H1 (cell line): Measurements from ENCODE around the gene FKBP1B. TPM values are rescaled to one million over a fixed set of nuclear protein-coding genes. Genes with fewer than 3 reads are reported as not detected.
A peak's percentile ranks its signal among the peaks of the same experiment; 100 is the strongest.

ENCODE experiments used
- CTCF ChIA-PET: fragments of 300-600 bp; sonication (Branson Sonifier 250); formaldehyde crosslinking; loops from one replicate; lab custom pipeline; 2021; ENCODE audit not compliant: partially characterized antibody; lab: Charles Lee
- POLR2A ChIA-PET: fragments of 300-600 bp; sonication (Branson Sonifier 250); formaldehyde crosslinking; loops from one replicate; lab custom pipeline; 2021; ENCODE audit warnings: inconsistent platforms; ENCODE audit not compliant: partially characterized antibody; lab: Charles Lee
- DNase-seq, 2 experiments: peaks; one replicate each; pipeline versions ENCODE4 v3.0.0 to v3.0.0-alpha.2; 2010 to 2022; ENCODE audit warnings: low spot score in 2 of 2, low read depth in 1 of 2, mixed read lengths in 1 of 2
- FAIRE-seq: peaks from 2 replicates; lab custom pipeline; 2011; peaks lifted over from hg19 to GRCh38; lab: Jason Lieb, UNC
- H2AFZ ChIP-seq: 2 replicates; pipeline ENCODE4 v1.8.1; 2012; ENCODE audit warnings: low read length, inconsistent platforms
- H2AK5ac ChIP-seq: 2 replicates; pipeline ENCODE4 v1.6.1; 2013; ENCODE audit warnings: low read depth, low read length
- H2BK120ac ChIP-seq: replicated peaks from 2 replicates; pipeline ENCODE3; 2013; ENCODE audit warnings: low read depth, low read length, inconsistent platforms
- H2BK12ac ChIP-seq: 2 replicates; pipeline ENCODE4 v1.6.1; 2013; ENCODE audit warnings: low read depth, low read length
- H2BK15ac ChIP-seq: 2 replicates; pipeline ENCODE4 v1.6.1; 2013; ENCODE audit warnings: low read length
- H2BK20ac ChIP-seq: 2 replicates; pipeline ENCODE4 v1.6.1; 2013; ENCODE audit warnings: low read length
- H2BK5ac ChIP-seq: 2 replicates; pipeline ENCODE4 v1.6.1; 2013; ENCODE audit warnings: low read depth, low read length
- H3K14ac ChIP-seq: 2 replicates; pipeline ENCODE4 v1.6.1; 2013; ENCODE audit warnings: inconsistent platforms; ENCODE audit not compliant: insufficient read length
- H3K18ac ChIP-seq: 2 replicates; pipeline ENCODE4 v1.6.1; 2013; ENCODE audit warnings: low read length; ENCODE audit errors: extremely low read depth
- H3K23ac ChIP-seq: 2 replicates; pipeline ENCODE4 v1.6.1; 2013; ENCODE audit warnings: inconsistent platforms; ENCODE audit not compliant: insufficient read length
- H3K23me2 ChIP-seq: 2 replicates; pipeline ENCODE4 v1.6.1; 2013; ENCODE audit warnings: low read depth, low read length
- H3K27ac ChIP-seq: 2 replicates; pipeline ENCODE4 v1.6.1; 2011; ENCODE audit warnings: low read depth, low read length, inconsistent platforms
- H3K27me3 ChIP-seq, 4 experiments: replicated peaks in 1 of 4; 1 replicate in 1 of 4; 2 replicates in 3 of 4; pipeline versions ENCODE4 v1.6.1 to v1.8.1; 2011 to 2013; ENCODE audit warnings: low read length in 3 of 4, mild to moderate bottlenecking in 3 of 4, inconsistent platforms in 2 of 4, mixed read lengths in 2 of 4, moderate library complexity in 1 of 4; ENCODE audit not compliant: control insufficient read depth in 3 of 4, insufficient read depth in 3 of 4; ENCODE audit errors: extremely low read depth in 1 of 4
- H3K36me3 ChIP-seq, 4 experiments: 2 replicates each; pipeline versions ENCODE4 v1.6.1 to v1.8.1; 2011 to 2013; ENCODE audit warnings: mild to moderate bottlenecking in 4 of 4, low read length in 3 of 4, moderate library complexity in 2 of 4, control low read depth in 1 of 4, inconsistent platforms in 1 of 4; ENCODE audit not compliant: insufficient read depth in 4 of 4, control insufficient read depth in 2 of 4
- H3K4ac ChIP-seq: replicated peaks from 2 replicates; pipeline ENCODE3; 2013; ENCODE audit warnings: low read length, low read depth, mixed read lengths, inconsistent platforms; ENCODE audit not compliant: insufficient read length
- H3K4me1 ChIP-seq, 4 experiments: replicated peaks in 1 of 4; 1 replicate in 1 of 4; 2 replicates in 3 of 4; pipeline versions ENCODE4 v1.6.1 to v1.8.1; 2011 to 2013; ENCODE audit warnings: low read length in 3 of 4, inconsistent platforms in 2 of 4, mixed read lengths in 1 of 4; ENCODE audit not compliant: insufficient read depth in 4 of 4, control insufficient read depth in 3 of 4
- H3K4me2 ChIP-seq, 2 experiments: 2 replicates each; pipeline versions ENCODE4 v1.6.1 to v1.8.1; 2011 to 2013; ENCODE audit warnings: low read depth in 2 of 2, low read length in 2 of 2, control low read depth in 1 of 2, inconsistent platforms in 1 of 2, mild to moderate bottlenecking in 1 of 2; ENCODE audit not compliant: insufficient read depth in 1 of 2
- H3K4me3 ChIP-seq, 4 experiments: fragments of 200-600, 300-600 bp in 1 of 4; sonication (generic), shearing (Covaris generic), sonication (Bioruptor Twin) in 1 of 4; 2 replicates each; pipeline versions ENCODE4 v1.5.1 to v1.8.1; 2011 to 2016; ENCODE audit warnings: low read length in 4 of 4, low read depth in 3 of 4, control low read depth in 2 of 4, inconsistent platforms in 2 of 4, mild to moderate bottlenecking in 2 of 4, mixed read lengths in 1 of 4, moderate library complexity in 1 of 4; ENCODE audit not compliant: insufficient read depth in 2 of 4; ENCODE audit errors: extremely low read depth in 1 of 4
- H3K56ac ChIP-seq: replicated peaks from 2 replicates; pipeline ENCODE3; 2013; ENCODE audit warnings: low read depth, mild to moderate bottlenecking, mixed read lengths, low read length, inconsistent platforms; ENCODE audit not compliant: insufficient read length
- H3K79me1 ChIP-seq: 2 replicates; pipeline ENCODE4 v1.6.1; 2013; ENCODE audit warnings: low read depth, low read length, control low read depth
- H3K79me2 ChIP-seq, 2 experiments: 2 replicates each; pipeline versions ENCODE4 v1.6.1 to v1.8.1; 2012 to 2013; ENCODE audit warnings: low read length in 2 of 2, mild to moderate bottlenecking in 2 of 2, inconsistent platforms in 1 of 2; ENCODE audit not compliant: insufficient read depth in 2 of 2, control insufficient read depth in 1 of 2
- H3K9ac ChIP-seq, 4 experiments: replicated peaks in 1 of 4; 1 replicate in 1 of 4; 2 replicates in 3 of 4; pipeline versions ENCODE4 v1.6.1 to v1.8.1; 2011 to 2013; ENCODE audit warnings: low read depth in 3 of 4, low read length in 3 of 4, control low read depth in 2 of 4, mild to moderate bottlenecking in 2 of 4, moderate library complexity in 2 of 4, inconsistent platforms in 1 of 4; ENCODE audit errors: extremely low read depth in 1 of 4
- H3K9me3 ChIP-seq, 2 experiments: 2 replicates each; pipeline versions ENCODE4 v1.6.1 to v1.8.1; 2012 to 2013; ENCODE audit warnings: mild to moderate bottlenecking in 2 of 2, moderate library complexity in 2 of 2, control low read depth in 1 of 2, inconsistent platforms in 1 of 2, low read depth in 1 of 2, low read length in 1 of 2, mixed read lengths in 1 of 2; ENCODE audit not compliant: insufficient read depth in 2 of 2
- H4K20me1 ChIP-seq, 2 experiments: replicated peaks in 1 of 2; 2 replicates each; pipeline versions ENCODE3 to v1.8.1; 2011 to 2013; ENCODE audit warnings: inconsistent platforms in 2 of 2, low read length in 2 of 2, mild to moderate bottlenecking in 1 of 2; ENCODE audit not compliant: insufficient read depth in 2 of 2, control insufficient read depth in 1 of 2
- H4K5ac ChIP-seq: 2 replicates; pipeline ENCODE4 v1.6.1; 2013; ENCODE audit warnings: low read length, low read depth, mixed read lengths, inconsistent platforms; ENCODE audit not compliant: insufficient read length
- H4K8ac ChIP-seq: 2 replicates; pipeline ENCODE4 v1.8.0; 2013; ENCODE audit warnings: mild to moderate bottlenecking, moderate library complexity, low read length, inconsistent platforms; ENCODE audit not compliant: insufficient read depth; ENCODE audit errors: extremely low read depth
- H4K91ac ChIP-seq: replicated peaks from 2 replicates; pipeline ENCODE3; 2013; ENCODE audit warnings: low read length, mixed read lengths, inconsistent platforms; ENCODE audit not compliant: insufficient read length
- ASH2L ChIP-seq: fragments of 200-600, 300-600 bp; sonication (generic); IDR thresholded peaks from one replicate; pipeline ENCODE4 v1.7.1; 2017; ENCODE audit warnings: low read length
- ATF2 ChIP-seq: IDR thresholded peaks from 2 replicates; pipeline ENCODE4 v1.6.1; 2012; ENCODE audit warnings: low read length, inconsistent platforms
- MAX ChIP-seq: IDR thresholded peaks from 2 replicates; pipeline ENCODE4 v1.6.1; 2012; ENCODE audit warnings: inconsistent platforms
- POLR2A ChIP-seq, 2 experiments: IDR thresholded peaks; 1 replicate in 1 of 2; 2 replicates in 1 of 2; pipeline ENCODE4 v1.6.1; 2011; ENCODE audit warnings: low read depth in 2 of 2, low read length in 2 of 2, mild to moderate bottlenecking in 2 of 2; ENCODE audit errors: control extremely low read depth in 1 of 2
- POLR2AphosphoS5 ChIP-seq: IDR thresholded peaks from 2 replicates; pipeline ENCODE4 v1.6.1; 2011; ENCODE audit warnings: low read depth, low read length
- RAD21 ChIP-seq, 2 experiments: IDR thresholded peaks in 1 of 2; conservative IDR thresholded peaks in 1 of 2; 2 replicates each; pipeline ENCODE4 v1.6.1; 2011; ENCODE audit warnings: low read depth in 2 of 2, low read length in 2 of 2, improper control_type of control experiment in 1 of 2, inconsistent platforms in 1 of 2, mild to moderate bottlenecking in 1 of 2, moderate library complexity in 1 of 2
- SAP30 ChIP-seq: fragments of 300-600 bp; sonication (generic); IDR thresholded peaks from 2 replicates; pipeline ENCODE4 v1.7.1; 2012; ENCODE audit warnings: low read length, moderate library complexity, mild to moderate bottlenecking, inconsistent platforms; ENCODE audit not compliant: insufficient read depth, insufficient replicate concordance
- SP1 ChIP-seq: IDR thresholded peaks from 2 replicates; pipeline ENCODE4 v1.6.1; 2011; ENCODE audit warnings: low read depth, low read length
- TBP ChIP-seq: IDR thresholded peaks from 2 replicates; pipeline ENCODE4 v1.6.1; 2011; ENCODE audit warnings: low read depth, low read length, improper control_type of control experiment
- WGBS, 2 experiments: shearing (Covaris generic) in 1 of 2; methylation state at CpG; one replicate each; pipeline versions ENCODE4 v1.1.6 to v1.1.7; 2013 to 2015; ENCODE audit warnings: low lambda C conversion rate in 2 of 2, mixed read lengths in 2 of 2, inconsistent platforms in 1 of 2, low coverage in 1 of 2, missing lambda C conversion rate in 1 of 2; ENCODE audit not compliant: insufficient replicate concordance in 2 of 2, insufficient coverage in 1 of 2, insufficient read length in 1 of 2; ENCODE audit errors: extremely low coverage in 1 of 2, missing lambda C conversion rate in 1 of 2; 5-methylcytosine and 5-hydroxymethylcytosine counted together
- polyA plus RNA-seq, 7 experiments: library from polyadenylated mRNA; depleted of rRNA in 3 of 7; stranded (reverse) in 5 of 7; unstranded in 2 of 7; fragments of >200 nt in 5 of 7; fragments of 200-250 nt in 2 of 7; gene quantifications; 1 replicate in 5 of 7; 2 replicates in 1 of 7; 4 replicates in 1 of 7; pipeline versions ENCODE4 v1.2.1 to v1.2.3, GENCODE V29; 2011 to 2013; ENCODE audit warnings: missing spikeins in 2 of 7, mixed read lengths in 2 of 7
- total RNA-seq: library from RNA; stranded (reverse); fragmentation: NEBNext Ultra II Directional; extraction: Animal tissue kit (Norgen Biotek cat#: 25700); gene quantifications from 2 replicates; pipeline ENCODE4 v1.2.1, GENCODE V29; 2021

Gene FKBP1B
- total and polyA plus RNA-seq, 2 of the 8 experiments (the other 6 are each of a cell fraction or from before 2014, with no cell fraction given): 50.8 to 151 TPM

- Histone ChIP-seq H3K14ac (no peak overlapping the region), H3K79me2 (peaks cover 0 to 43% of the 10 kb centered on the region in 2 experiments; a peak in 3 of 4 replicates), H3K27me3 (no peaks in the 10 kb centered on the region), H3K4me3 (peak overlapping the region in 3 of 4 experiments; percentile 78 to 95 (median 91); a peak in 4 of 8 replicates), H4K5ac (no peak overlapping the region), H2BK120ac (no peak overlapping the region), H3K18ac (no peak overlapping the region), H2BK20ac (no peak overlapping the region), H3K36me3 (no peaks in the 10 kb centered on the region), H3K56ac (no peak overlapping the region), H2BK15ac (no peak overlapping the region), H4K20me1 (no peaks in the 10 kb centered on the region), H3K9ac (no peak overlapping the region), H3K4me2 (peak overlapping the region; percentile 29 to 73), H2BK12ac (no peak overlapping the region), H2BK5ac (no peak overlapping the region), H4K91ac (no peak overlapping the region), H3K79me1 (peaks cover 2% of the 10 kb centered on the region; the same call in 1 of the 2 replicates), H3K9me3 (no peaks in the 10 kb centered on the region), H4K8ac (no peak overlapping the region), H2AK5ac (no peak overlapping the region), H3K23me2 (peaks cover 5% of the 10 kb centered on the region; the same call in 1 of the 2 replicates), H2AFZ (no peak overlapping the region), H3K4me1 (peaks cover 5 to 12% (median 6%) of the 10 kb centered on the region in 4 experiments; a peak in 5 of 7 replicates), H3K27ac (no peak overlapping the region), H3K4ac (no peak overlapping the region), H3K23ac (no peak overlapping the region)
- POLR2A ChIA-PET: interaction anchor here (0.7 to 2.4 kb wide), 3 partner anchors 10 to 38 kb away, joined by 3 to 13 read pairs (median 3); no protein-coding TSS in a partner anchor
- CTCF ChIA-PET: interaction anchor here (1.7 to 4.8 kb wide), 2 partner anchors 13 to 15 kb away, joined by 4 to 23 read pairs; no protein-coding TSS in a partner anchor
- DNase-seq (no peak), FAIRE-seq (no peak)
- 81% methylated on average over 11 of the region's 11 CpGs; no CpG with 5 or more reads in 1 of the 2 experiments for WGBS, 2 experiments
- TF ChIP-seq SP1: no peak
- TF ChIP-seq MAX: no peak
- TF ChIP-seq SAP30: no peak
- no peak for TF ChIP-seq ATF2
- no peak for TF ChIP-seq POLR2AphosphoS5
- no peak for TF ChIP-seq RAD21 (IDR thresholded peaks at IDR 0.05 in 1 of 2, conservative IDR thresholded peaks at IDR 0.05 in 1 of 2; ENCODE audit: low read depth in 2 of 2, low read length in 2 of 2)
- no peak for TF ChIP-seq POLR2A (IDR thresholded peaks at IDR 0.05; ENCODE audit: control extremely low read depth in 1 of 2, low read depth in 2 of 2, low read length in 2 of 2)
- no peak for TF ChIP-seq ASH2L
- TF ChIP-seq TBP: no peak
Measured at GRCh38 chr2:24045511-24046508, 3.7 kb upstream of the FKBP1B start.
